B cell (primary cell): ENCODE measurements around the gene PIK3AP1. TPM values are rescaled to one million over a fixed set of nuclear protein-coding genes. Genes with fewer than 3 reads are reported as not detected.
A peak's percentile ranks its signal among the peaks of the same experiment; 100 is the strongest.

ENCODE experiments used
- ATAC-seq: fragments of 200-7000 bp; cut with Tn5 transposase; one replicate; pipeline ENCODE4 v1.10.0; 2021; ENCODE audit warnings: low read depth, mild to moderate bottlenecking, moderate number of reproducible peaks, moderate library complexity
- CTCF ChIA-PET: fragments of 350-600 bp; sonication (Branson Sonifier 250); formaldehyde crosslinking; loops from one replicate; lab custom pipeline; 2021; ENCODE audit warnings: antibody characterized with exemption, inconsistent platforms; lab: Charles Lee
- POLR2A ChIA-PET: fragments of 350-600 bp; sonication (Branson Sonifier 250); formaldehyde crosslinking; loops from one replicate; lab custom pipeline; 2021; ENCODE audit warnings: antibody characterized with exemption; lab: Charles Lee
- DNase-seq: peaks from one replicate; pipeline ENCODE4 v3.0.0; 2013
- H2AFZ ChIP-seq: 2 replicates; pipeline ENCODE4 v1.6.1; 2012; ENCODE audit warnings: mild to moderate bottlenecking, low read depth, low read length; ENCODE audit not compliant: insufficient read depth, poor library complexity, severe bottlenecking
- H3K27ac ChIP-seq, 2 donors: 1 replicate in 1 of 2; 2 replicates in 1 of 2; pipeline ENCODE4 v1.5.1; 2012 to 2013; ENCODE audit warnings: low read length in 2 of 2, mild to moderate bottlenecking in 2 of 2, moderate library complexity in 1 of 2
- H3K27me3 ChIP-seq, 4 experiments: fragments of 200-600 bp in 1 of 4; sonication (generic) in 1 of 4; replicated peaks in 1 of 4; 1 replicate in 2 of 4; 2 replicates in 2 of 4; pipeline versions ENCODE4 v1.6.1 to v1.7.0; 2013 to 2016; ENCODE audit warnings: low read length in 3 of 4, mild to moderate bottlenecking in 2 of 4, mixed read lengths in 1 of 4, moderate library complexity in 1 of 4; ENCODE audit not compliant: insufficient read depth in 4 of 4, control insufficient read depth in 3 of 4; ENCODE audit errors: control extremely low read depth in 1 of 4
- H3K36me3 ChIP-seq, 2 experiments: replicated peaks in 1 of 2; 1 replicate in 1 of 2; 2 replicates in 1 of 2; pipeline versions ENCODE4 v1.6.1 to v1.7.1; 2013; ENCODE audit warnings: low read length in 1 of 2; ENCODE audit not compliant: insufficient read depth in 2 of 2, control insufficient read depth in 1 of 2; ENCODE audit errors: control extremely low read depth in 1 of 2, extremely low read depth in 1 of 2
- H3K4me1 ChIP-seq, 2 donors: fragments of 200-600 bp in 1 of 2; sonication (generic) in 1 of 2; 1 replicate in 1 of 2; 2 replicates in 1 of 2; pipeline versions ENCODE4 v1.5.1 to v1.6.1; 2013 to 2017; ENCODE audit warnings: low read length in 2 of 2; ENCODE audit not compliant: control insufficient read depth in 2 of 2, insufficient read depth in 2 of 2
- H3K4me2 ChIP-seq: replicated peaks from 2 replicates; pipeline ENCODE3; 2012; ENCODE audit warnings: mild to moderate bottlenecking, low read depth, low read length; ENCODE audit not compliant: poor library complexity, severe bottlenecking
- H3K4me3 ChIP-seq, 5 experiments: fragments of 200-600 bp in 1 of 5; sonication (generic) in 1 of 5; 1 replicate in 3 of 5; 2 replicates in 2 of 5; pipeline versions ENCODE4 v1.5.1 to v1.7.0; 2011 to 2016; ENCODE audit warnings: low read length in 4 of 5, mild to moderate bottlenecking in 4 of 5, low read depth in 2 of 5, control low read depth in 1 of 5, moderate library complexity in 1 of 5; ENCODE audit not compliant: insufficient read depth in 1 of 5; ENCODE audit errors: control extremely low read depth in 1 of 5, extremely low read depth in 1 of 5
- H3K79me2 ChIP-seq: fragments of 200-600 bp; sonication (generic); one replicate; pipeline ENCODE4 v1.6.0; 2016; ENCODE audit warnings: low read length; ENCODE audit not compliant: control insufficient read depth, insufficient read depth
- H3K9ac ChIP-seq: fragments of 200-600 bp; sonication (generic); 2 replicates; pipeline ENCODE4 v1.6.1; 2017; ENCODE audit warnings: mild to moderate bottlenecking, low read length, moderate library complexity
- H3K9me3 ChIP-seq, 3 donors: one replicate each; pipeline versions ENCODE4 v1.6.1 to v1.7.1; 2013; ENCODE audit warnings: low read length in 2 of 3; ENCODE audit not compliant: control insufficient read depth in 2 of 3, insufficient read depth in 1 of 3; ENCODE audit errors: control extremely low read depth in 1 of 3
- H4K20me1 ChIP-seq: 2 replicates; pipeline ENCODE4 v1.6.0; 2012; ENCODE audit warnings: mild to moderate bottlenecking, low read length; ENCODE audit not compliant: insufficient read depth, control insufficient read depth, poor library complexity, severe bottlenecking
- H3K27ac Mint-ChIP-seq: one replicate; pipeline ENCODE4 v1.8.0; 2021; ENCODE audit warnings: mixed read lengths
- H3K27me3 Mint-ChIP-seq: one replicate; pipeline ENCODE4 v1.8.0; 2021; ENCODE audit warnings: mixed read lengths
- H3K4me1 Mint-ChIP-seq: one replicate; pipeline ENCODE4 v1.8.0; 2021; ENCODE audit warnings: mixed read lengths
- H3K4me3 Mint-ChIP-seq: one replicate; pipeline ENCODE4 v1.8.0; 2021; ENCODE audit warnings: mixed read lengths
- H3K9me3 Mint-ChIP-seq: one replicate; pipeline ENCODE4 v1.8.0; 2022; ENCODE audit warnings: mixed read lengths; ENCODE audit not compliant: insufficient read depth
- CTCF ChIP-seq: fragments of 200-600 bp; IDR thresholded peaks from one replicate; pipeline ENCODE4 v1.8.0; 2022; ENCODE audit warnings: antibody characterized with exemption, mild to moderate bottlenecking
- EZH2 ChIP-seq: IDR thresholded peaks from 2 replicates; pipeline ENCODE4 v1.6.1; 2012; ENCODE audit warnings: borderline replicate concordance, low read depth, mild to moderate bottlenecking, moderate library complexity, low read length; ENCODE audit not compliant: insufficient read depth, poor library complexity, severe bottlenecking
- WGBS: methylation state at CpG from one replicate; pipeline ENCODE4 v1.1.5; 2013; ENCODE audit warnings: missing lambda C conversion rate; ENCODE audit not compliant: insufficient coverage; 5-methylcytosine and 5-hydroxymethylcytosine counted together
- intact Hi-C: fragments of 100-400 bp; cut with micrococcal nuclease; formaldehyde crosslinking; loops from one replicate; pipeline ENCODE4 v1.10.0; 2022
- polyA plus RNA-seq: library from polyadenylated mRNA; depleted of rRNA; stranded (reverse); fragments of >200 nt; gene quantifications from 2 replicates; pipeline ENCODE4 v1.2.3, GENCODE V29; 2012
- total RNA-seq, 2 donors: library from RNA; stranded (reverse); fragments of 120-200 nt in 1 of 2; gene quantifications; 1 replicate in 1 of 2; 2 replicates in 1 of 2; pipeline versions ENCODE4 v1.2.3 to v1.2.4, GENCODE V29; 2013 to 2022

Gene PIK3AP1
- total and polyA plus RNA-seq, 2 donors (not counting 1 experiment from before 2014, with no cell fraction given) = 125 to 130 TPM

DNA sequence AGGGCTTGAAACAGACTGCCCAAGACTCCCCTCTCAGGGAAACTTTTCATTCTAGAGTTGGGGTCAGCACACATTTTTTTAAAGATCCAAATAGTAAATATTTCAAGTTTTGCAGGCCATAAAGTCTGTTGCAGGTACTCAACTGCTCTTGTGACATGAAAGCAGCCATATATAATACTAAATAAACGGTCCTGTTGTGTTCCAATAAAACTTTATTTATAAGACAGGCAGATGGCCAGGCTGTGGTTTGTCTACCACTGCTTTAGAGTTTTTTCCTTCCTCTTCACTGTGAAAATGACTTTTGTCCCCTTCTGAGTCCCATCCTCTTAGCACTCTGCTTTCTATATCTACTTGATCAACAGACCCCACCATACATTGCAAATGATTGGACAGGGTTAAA is 93.0 kb downstream of the PIK3AP1 start:
- H4K20me1 ChIP-seq = peaks cover 70% of the 10 kb centered on the region
- H3K9ac ChIP-seq = no peak overlapping the region
- ChIA-PET CTCF (no interaction called here), POLR2A (no interaction called here)
- no peaks in the 10 kb centered on the region for H3K4me1 ChIP-seq
- no peak for DNase-seq
- H3K27me3 ChIP-seq = no peaks in the 10 kb centered on the region
- H3K4me3 ChIP-seq = no peak overlapping the region
- peaks cover 14 to 94% of the 10 kb centered on the region in 2 experiments for H3K36me3 ChIP-seq
- WGBS = no CpG with 5 or more reads among the region's 1 CpG
- H3K27me3 Mint-ChIP-seq = no peaks in the 10 kb centered on the region
- H3K4me3 Mint-ChIP-seq = no peak overlapping the region
- intact Hi-C loops = loop anchor here (10.0 kb wide), 1 partner anchor 232 kb away; no protein-coding TSS in a partner anchor
- H3K9me3 ChIP-seq = no peaks in the 10 kb centered on the region
- H2AFZ ChIP-seq = no peak overlapping the region
- H3K4me1 Mint-ChIP-seq = peaks cover 2% of the 10 kb centered on the region
- no peaks in the 10 kb centered on the region for H3K9me3 Mint-ChIP-seq
- H3K4me2 ChIP-seq = no peak overlapping the region
- no peak for ATAC-seq
- peaks cover 86% of the 10 kb centered on the region for H3K79me2 ChIP-seq
- no peak overlapping the region for H3K27ac ChIP-seq
- H3K27ac Mint-ChIP-seq = no peak overlapping the region
- TF ChIP-seq EZH2 = no peak
- no peak for TF ChIP-seq CTCF

DNA sequence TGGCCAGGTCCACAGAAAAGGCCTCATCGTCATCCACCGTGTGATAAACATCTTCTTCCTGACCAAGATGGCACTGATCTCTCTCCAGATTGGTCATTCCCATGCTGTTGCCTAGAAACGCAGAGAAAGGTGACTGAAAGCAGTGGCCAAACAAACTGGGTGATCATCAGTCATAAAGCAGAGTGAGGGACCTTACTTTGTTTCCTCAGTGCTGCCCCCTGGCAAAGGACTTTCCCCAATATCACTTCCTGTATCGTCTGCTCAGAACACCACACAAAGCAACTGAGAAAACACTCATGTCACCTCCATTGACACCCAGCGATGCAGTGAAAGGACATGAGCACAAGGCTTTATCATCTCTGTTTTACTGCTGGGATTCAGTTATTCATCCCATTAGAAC is 93.5 kb downstream of the PIK3AP1 start:
- Mint-ChIP-seq H3K4me1 (peaks cover under 1% of the 10 kb centered on the region), H3K4me3 (no peak overlapping the region), H3K9me3 (no peaks in the 10 kb centered on the region), H3K27me3 (no peaks in the 10 kb centered on the region), H3K27ac (peak overlapping the region; percentile 37)
- intact Hi-C loops = loop anchor here (10.0 kb wide), 1 partner anchor 232 kb away; no protein-coding TSS in a partner anchor
- peaks cover 14 to 94% of the 10 kb centered on the region in 2 experiments for H3K36me3 ChIP-seq
- CTCF ChIA-PET = interaction anchor here (1.1 kb wide), 1 partner anchor 411 kb away, joined by 3 read pairs; no protein-coding TSS in a partner anchor
- peaks cover 69% of the 10 kb centered on the region for H4K20me1 ChIP-seq
- no peaks in the 10 kb centered on the region for H3K27me3 ChIP-seq
- no peaks in the 10 kb centered on the region for H3K9me3 ChIP-seq
- POLR2A ChIA-PET = no interaction called here
- H3K4me1 ChIP-seq = no peaks in the 10 kb centered on the region
- WGBS = 94% methylated on average over 5 of the region's 5 CpGs
- TF ChIP-seq CTCF = no peak
- no peak for TF ChIP-seq EZH2
- DNase-seq (peak; percentile 42), ATAC-seq (no peak)
- peak overlapping the region in 1 of 2 donors; percentile 36 for H3K27ac ChIP-seq
- no peak overlapping the region for H3K4me3 ChIP-seq
- no peak overlapping the region for H3K9ac ChIP-seq
- H2AFZ ChIP-seq = no peak overlapping the region
- H3K4me2 ChIP-seq = no peak overlapping the region
- H3K79me2 ChIP-seq = peaks cover 86% of the 10 kb centered on the region
